Activated gamma-delta T cell treated with anti-CD3 and anti-CD28 coated beads, Interleukin-2, amount 50 U/mL, for 16 hours (primary cell): ENCODE data around the gene RPS6KA5.

Source experiments
- DNase-seq: peaks from one replicate; pipeline ENCODE4 v3.0.0-alpha.2; 2020; ENCODE audit warnings: low read depth

RPS6KA5 gene

GRCh38 chr14:90805662-90806540 is 254.5 kb downstream of the RPS6KA5 start:
- DNase-seq, result no peak

- no peak for DNase-seq
Measured at GRCh38 chr14:90805084-90805391, 255.4 kb downstream of the RPS6KA5 start.

GRCh38 chr14:90804292-90805083 is 256.0 kb downstream of the RPS6KA5 start:
- no peak for DNase-seq

- DNase-seq, result no peak
Measured at GRCh38 chr14:90803249-90803648, 257.2 kb downstream of the RPS6KA5 start.

- DNase-seq, result no peak
Measured at GRCh38 chr14:90799420-90799819, 261.0 kb downstream of the RPS6KA5 start.

- no peak for DNase-seq
Measured at GRCh38 chr14:90797919-90798318, 262.5 kb downstream of the RPS6KA5 start.
